AG09309 (cell line): ENCODE results near the gene PPARD.

Experiments
- DNase-seq: peaks from one replicate; pipeline ENCODE4 v3.0.0-alpha.2; 2010; ENCODE audit warnings: low read depth
- H3K4me3 ChIP-seq: 2 replicates; pipeline ENCODE4 v1.5.1; 2011; ENCODE audit warnings: mild to moderate bottlenecking, low read depth, low read length, moderate library complexity; ENCODE audit not compliant: control insufficient read depth
- TF ChIP-seq, protein P1 (sequence below): IDR thresholded peaks from 2 replicates; pipeline ENCODE4 v1.5.1; 2011; ENCODE audit warnings: mild to moderate bottlenecking, low read depth, low read length, inconsistent platforms; ENCODE audit not compliant: insufficient read depth, control insufficient read depth; ENCODE audit errors: missing control alignments

PPARD gene

DNA sequence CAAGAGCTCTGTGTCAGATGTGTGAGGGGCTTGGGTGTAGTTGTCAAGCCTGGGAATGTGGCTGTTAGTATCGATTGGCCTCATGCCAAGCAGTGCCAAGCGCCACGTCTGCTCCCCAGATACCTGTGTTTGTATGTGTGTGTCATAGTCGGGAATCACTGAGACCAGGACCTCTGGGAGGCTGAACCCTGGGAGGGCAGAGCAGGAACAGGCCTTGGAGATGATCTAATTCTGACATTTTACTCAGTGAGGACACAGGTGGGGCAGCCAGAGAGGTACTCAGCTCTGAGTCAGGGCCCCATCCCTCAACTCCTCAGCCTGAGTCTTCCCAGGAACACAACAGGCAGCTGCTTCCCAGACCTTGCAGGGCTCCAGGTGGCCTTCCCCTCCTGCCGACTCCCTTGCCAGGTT, 58.5 kb downstream of the PPARD start:
- TF ChIP-seq, protein P1, sequence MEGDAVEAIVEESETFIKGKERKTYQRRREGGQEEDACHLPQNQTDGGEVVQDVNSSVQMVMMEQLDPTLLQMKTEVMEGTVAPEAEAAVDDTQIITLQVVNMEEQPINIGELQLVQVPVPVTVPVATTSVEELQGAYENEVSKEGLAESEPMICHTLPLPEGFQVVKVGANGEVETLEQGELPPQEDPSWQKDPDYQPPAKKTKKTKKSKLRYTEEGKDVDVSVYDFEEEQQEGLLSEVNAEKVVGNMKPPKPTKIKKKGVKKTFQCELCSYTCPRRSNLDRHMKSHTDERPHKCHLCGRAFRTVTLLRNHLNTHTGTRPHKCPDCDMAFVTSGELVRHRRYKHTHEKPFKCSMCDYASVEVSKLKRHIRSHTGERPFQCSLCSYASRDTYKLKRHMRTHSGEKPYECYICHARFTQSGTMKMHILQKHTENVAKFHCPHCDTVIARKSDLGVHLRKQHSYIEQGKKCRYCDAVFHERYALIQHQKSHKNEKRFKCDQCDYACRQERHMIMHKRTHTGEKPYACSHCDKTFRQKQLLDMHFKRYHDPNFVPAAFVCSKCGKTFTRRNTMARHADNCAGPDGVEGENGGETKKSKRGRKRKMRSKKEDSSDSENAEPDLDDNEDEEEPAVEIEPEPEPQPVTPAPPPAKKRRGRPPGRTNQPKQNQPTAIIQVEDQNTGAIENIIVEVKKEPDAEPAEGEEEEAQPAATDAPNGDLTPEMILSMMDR: no peak
- no peak for DNase-seq
- H3K4me3 ChIP-seq: no peak overlapping the region

DNA sequence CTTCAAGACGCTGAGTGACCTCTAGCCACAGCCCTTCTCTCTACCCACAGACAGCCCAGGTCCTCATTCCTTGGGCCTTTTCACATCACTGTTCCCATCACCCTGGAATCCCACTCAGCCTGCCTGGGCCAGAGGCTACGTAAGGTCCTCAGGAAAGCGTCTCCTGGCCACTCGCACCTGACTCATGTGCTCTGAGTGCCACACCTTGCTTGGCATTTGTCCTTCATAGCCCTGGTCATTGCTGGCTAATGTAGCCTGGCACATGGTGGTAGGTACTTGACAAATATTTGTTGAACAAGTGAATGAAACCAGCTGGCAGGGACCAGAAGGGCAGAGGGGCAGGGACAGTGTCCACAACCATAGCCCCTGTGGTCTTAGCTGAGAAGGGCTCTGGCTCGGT, 59.2 kb downstream of the PPARD start:
- no peak for DNase-seq
- TF ChIP-seq, protein P1: no peak
- no peak overlapping the region for H3K4me3 ChIP-seq

DNA sequence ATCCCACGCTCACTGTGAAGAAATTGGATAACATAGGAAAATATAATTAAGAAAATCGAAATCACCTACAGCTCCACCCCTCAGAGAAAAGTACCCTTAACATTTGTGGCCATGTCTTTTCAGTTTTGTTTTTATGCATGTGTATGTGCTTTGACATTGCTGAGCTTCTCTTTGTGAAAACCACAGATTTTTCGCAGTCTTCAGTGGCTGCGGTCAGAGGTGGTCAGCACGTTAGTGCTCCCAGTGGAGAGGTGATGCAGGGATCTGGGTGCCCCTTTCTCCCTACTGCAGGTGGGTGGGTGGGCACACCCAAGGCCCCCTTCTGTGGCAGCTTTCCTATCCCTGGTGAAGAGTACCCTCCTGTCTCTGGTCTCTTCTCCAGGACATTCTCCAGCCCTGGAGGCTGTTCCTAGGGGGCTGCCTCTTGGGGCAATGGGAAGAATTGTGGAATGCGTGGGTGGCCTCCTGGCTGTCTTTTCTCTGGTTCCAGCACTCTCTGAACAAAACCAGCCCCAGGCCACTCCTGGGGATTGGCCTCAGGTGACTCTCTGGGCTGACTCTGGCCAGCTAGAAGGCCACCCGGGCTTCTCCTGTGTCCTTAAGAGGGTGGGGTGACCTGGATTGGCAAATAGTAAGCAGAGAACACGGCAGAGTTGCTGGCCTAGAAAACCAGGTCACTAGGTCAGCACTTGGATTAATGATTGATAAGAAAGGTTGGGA, 59.9 kb downstream of the PPARD start:
- TF ChIP-seq, protein P1: no peak
- H3K4me3 ChIP-seq: no peak overlapping the region
- no peak for DNase-seq

DNA sequence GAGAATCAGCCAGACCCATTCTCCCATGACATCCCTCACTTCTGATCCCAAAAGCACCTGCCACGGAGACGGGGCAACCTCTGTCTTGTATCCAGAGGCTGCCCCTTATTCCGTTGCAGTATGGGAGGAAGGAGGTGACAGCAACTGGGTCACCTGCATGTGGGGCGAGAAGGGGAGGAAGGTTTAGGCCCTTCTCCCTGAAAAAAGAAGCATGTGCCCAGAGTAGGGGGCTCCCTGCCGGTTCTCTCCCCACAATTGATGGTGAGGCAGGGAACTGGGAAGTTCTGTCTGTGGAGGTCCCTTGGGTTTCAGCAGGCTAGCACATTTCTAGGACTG, 60.5 kb downstream of the PPARD start:
- TF ChIP-seq, protein P1: no peak
- DNase-seq: no peak
- no peak overlapping the region for H3K4me3 ChIP-seq

DNA sequence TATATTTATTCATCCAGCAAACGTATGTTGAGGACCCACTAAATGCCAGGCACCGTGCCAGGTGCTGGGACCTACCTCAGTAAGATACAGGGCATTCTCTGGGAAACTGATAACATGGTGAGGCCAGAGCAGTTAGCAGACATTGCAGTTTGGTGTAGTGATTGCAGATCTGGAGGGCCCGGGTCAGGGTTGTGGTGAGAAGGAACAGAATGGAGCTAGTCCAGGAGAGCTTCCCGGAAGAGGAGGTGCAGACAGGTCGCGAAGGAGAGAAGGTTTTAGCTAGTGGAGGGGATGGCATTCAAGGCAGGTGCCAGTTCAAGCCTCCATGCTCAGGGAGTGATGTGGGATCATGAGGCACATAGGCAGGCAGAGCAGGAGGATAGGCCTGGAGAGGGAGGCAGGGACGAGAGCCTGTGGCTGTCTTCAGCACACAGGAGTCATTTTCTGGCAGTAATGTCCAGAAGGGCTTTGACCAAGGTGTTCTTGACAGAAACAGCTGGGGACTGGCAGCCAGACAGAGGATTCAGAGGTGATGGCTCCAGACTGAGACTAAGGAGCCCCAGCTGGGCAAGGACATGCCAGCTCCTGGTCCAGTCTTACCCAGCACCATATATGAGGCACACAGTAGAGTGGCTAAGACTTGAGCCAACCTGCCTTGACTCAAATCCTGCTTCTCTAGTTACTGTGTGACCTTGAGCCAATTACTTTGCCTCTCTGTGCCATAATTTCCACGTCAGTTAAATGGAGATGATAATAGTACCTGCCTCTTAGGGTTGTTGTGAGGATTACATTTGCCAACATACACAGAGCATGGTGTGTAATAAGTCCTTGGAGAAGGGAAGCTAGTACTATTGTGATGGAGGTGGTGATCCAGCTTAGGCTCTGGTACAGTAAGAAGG, 61.4 kb downstream of the PPARD start:
- TF ChIP-seq, protein P1: no peak
- H3K4me3 ChIP-seq: no peak overlapping the region
- no peak for DNase-seq

DNA sequence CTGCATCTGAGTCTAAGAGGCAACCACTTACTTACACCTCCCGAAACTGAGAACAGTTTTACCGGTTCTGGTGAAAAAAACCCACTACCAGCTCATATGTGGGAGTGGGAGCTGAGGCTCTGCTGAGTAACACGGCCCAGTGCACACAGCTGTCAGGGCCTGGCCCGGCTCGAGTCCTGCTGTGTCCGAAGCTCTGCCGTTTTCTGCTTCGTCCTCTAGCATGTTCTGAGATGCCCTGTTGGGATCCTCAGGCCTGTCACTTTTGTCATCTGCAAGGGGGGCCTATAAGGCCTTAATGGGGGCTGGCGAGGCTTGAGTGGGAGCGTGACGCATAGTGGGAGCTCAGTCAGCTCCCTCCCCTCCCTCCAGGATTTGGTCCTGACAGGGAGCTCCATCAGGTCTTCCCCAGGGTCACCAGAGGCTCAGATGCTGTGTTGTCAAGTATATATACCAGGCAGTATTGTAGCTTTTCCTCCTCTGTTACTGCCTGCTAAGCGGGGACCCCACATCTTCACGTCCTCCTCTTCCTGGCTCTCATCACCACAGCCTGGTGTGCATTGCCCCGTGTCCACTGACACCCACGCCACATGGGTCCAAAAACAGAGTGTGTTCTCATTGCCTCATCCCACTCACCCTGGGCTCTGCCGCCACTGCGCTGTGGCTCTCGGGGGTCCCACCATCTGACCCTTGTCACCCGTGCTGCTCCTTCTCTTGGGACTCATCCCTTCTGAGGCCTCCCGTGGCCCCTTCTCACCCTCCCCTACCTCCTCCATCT, 64.5 kb downstream of the PPARD start:
- DNase-seq: no peak
- no peak overlapping the region for H3K4me3 ChIP-seq
- TF ChIP-seq, protein P1: no peak
